RCC 7860 (cell line): ENCODE data around the gene MFSD6.

Experiments
- DNase-seq: peaks from one replicate; pipeline ENCODE4 v3.0.0-alpha.2; 2015; ENCODE audit warnings: low spot score
- FAIRE-seq: peaks from 2 replicates; lab custom pipeline; 2012; peaks lifted over from hg19 to GRCh38; lab: Jason Lieb, UNC

The MFSD6 gene

DNA sequence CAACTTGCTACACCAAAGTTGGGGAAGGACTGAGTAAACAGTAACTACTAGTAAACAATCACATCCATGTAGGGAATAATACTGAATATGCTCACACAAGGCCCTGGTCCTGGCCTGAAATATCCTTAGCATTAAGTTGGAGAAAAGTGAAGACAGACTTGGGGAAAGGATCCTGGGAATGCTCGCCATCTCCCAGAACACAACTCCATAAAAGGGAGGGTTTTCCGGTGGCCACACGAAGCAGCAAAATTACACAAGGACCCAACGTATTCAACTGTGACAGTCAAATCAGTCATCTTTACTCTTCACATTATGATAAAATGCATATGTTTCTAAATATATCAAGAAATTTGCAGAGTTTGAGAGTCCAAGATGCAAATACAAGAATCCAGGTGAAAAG is 119.1 kb downstream of the MFSD6 start:
- no peak for FAIRE-seq
- no peak for DNase-seq

- no peak for FAIRE-seq
- DNase-seq, result no peak
These were observed 119.8 kb downstream of the MFSD6 start for GRCh38 chr2:190527918-190528317.

- FAIRE-seq (no peak), DNase-seq (no peak)
These were observed 120.4 kb downstream of the MFSD6 start for GRCh38 chr2:190528521-190529001.

GRCh38 chr2:190529486-190530247 is 121.5 kb downstream of the MFSD6 start:
- FAIRE-seq, result no peak
- no peak for DNase-seq

GRCh38 chr2:190530248-190530900 is 122.2 kb downstream of the MFSD6 start:
- FAIRE-seq (no peak), DNase-seq (no peak)

GRCh38 chr2:190532581-190532980 is 124.4 kb downstream of the MFSD6 start:
- DNase-seq (no peak), FAIRE-seq (no peak)

- FAIRE-seq, result no peak
These were observed 125.2 kb downstream of the MFSD6 start for GRCh38 chr2:190533175-190533967.

GRCh38 chr2:190533968-190534309 is 125.8 kb downstream of the MFSD6 start:
- DNase-seq (no peak), FAIRE-seq (no peak)

More at GRCh38 chr2:190533175-190533967, 125.2 kb downstream of the MFSD6 start:
- DNase-seq, result peak; percentile 21

DNA sequence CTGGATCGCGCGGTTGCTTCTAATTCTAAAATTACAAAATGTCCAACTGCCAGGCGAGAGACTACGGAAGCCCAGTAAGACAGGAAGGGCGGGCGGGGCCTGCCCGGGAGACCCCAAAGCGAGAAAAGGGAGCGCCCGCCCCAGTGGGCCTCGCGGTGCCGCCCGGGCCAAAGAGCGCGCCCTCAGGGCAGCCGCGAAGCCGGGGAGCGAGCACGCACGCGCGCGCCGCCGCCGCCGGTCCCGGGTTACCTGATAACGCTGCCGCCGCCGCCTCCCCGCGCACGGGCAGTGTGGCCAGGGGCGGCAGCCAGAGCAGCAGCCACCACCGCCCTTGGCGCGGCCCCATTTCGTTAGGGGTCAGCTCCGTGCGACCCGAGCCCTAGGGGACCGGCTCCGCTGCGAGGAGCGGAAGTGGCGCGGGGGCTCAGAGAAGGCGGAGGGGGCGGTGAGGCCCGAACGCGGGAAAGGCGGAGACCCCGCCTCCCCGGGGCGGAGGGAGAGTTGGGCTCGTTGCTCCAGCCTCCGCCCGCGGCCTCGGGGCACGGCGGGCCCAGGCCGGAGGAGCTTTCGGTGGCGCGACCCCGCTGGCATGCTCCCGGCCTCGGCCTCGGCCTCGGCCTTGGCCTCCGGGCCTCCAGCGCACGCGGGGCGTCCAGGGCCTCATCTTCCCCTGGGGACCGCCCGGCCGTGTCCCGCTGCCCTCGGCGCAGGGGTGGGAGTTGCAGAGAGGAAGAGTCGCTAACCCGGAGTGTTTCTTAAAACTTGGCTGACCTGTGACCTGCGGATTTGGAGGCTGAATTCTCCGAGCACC is 126.4 kb downstream of the MFSD6 start, which contains the start of gene NEMP2:
NEMP2 (minus strand) TSS at position 413 of the 811 bp plus-strand sequence; CDS start at position 346, 67 bp downstream.
- peak; percentile 55 for DNase-seq
- no peak for FAIRE-seq

GRCh38 chr2:190535121-190535439 is 126.9 kb downstream of the MFSD6 start:
- peak; percentile 8 for DNase-seq
- FAIRE-seq, result no peak

DNA sequence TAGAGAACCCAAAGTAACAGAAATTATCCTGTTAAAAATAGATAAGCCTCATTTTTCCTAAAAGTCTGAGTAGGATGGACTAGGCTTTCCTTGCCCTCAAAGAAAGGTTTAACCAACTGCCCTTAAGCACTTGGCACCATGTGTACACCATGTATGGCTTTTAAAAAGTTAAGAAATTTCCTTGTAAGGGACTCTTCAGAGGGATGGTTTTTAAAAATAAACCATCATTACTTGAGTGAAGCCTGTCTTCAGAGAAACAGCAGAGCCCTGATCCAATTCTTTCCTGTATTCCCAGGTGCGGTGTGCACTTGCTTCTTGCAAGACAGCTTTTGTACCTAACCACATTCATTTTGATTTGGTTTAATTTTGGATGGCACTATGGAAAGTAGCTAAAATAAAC is 127.4 kb downstream of the MFSD6 start:
- no peak for DNase-seq
- FAIRE-seq, result no peak

- DNase-seq (peak; percentile 45), FAIRE-seq (no peak)
These were observed 129.6 kb downstream of the MFSD6 start for GRCh38 chr2:190537765-190538164.

GRCh38 chr2:190538201-190538600 is 130.0 kb downstream of the MFSD6 start:
- FAIRE-seq (no peak), DNase-seq (no peak)

DNA sequence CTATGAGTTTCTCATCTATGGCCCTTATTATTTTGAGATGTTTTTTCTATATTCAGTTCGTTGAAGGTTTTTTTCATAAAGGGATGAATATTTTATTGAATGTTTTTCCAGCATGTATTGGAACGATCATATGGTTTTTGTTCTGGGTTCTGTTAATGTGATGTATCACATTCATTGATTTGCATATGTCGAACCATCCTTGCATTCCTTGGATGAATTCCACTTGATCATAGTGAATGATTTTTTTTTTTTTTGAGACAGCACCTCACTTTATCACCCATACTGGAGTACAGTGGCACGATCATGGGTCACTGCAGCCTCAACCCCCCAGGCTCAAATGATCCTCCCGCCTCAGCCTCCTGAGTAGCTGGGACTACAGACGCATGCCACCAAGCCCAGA is 131.9 kb downstream of the MFSD6 start:
- DNase-seq (no peak), FAIRE-seq (no peak)

GRCh38 chr2:190545093-190545492 is 136.9 kb downstream of the MFSD6 start:
- DNase-seq, result no peak
- no peak for FAIRE-seq

GRCh38 chr2:190545555-190546385 is 137.6 kb downstream of the MFSD6 start:
- no peak for DNase-seq

GRCh38 chr2:190546734-190547133 is 138.6 kb downstream of the MFSD6 start:
- DNase-seq (no peak), FAIRE-seq (no peak)

More at GRCh38 chr2:190545555-190546385, 137.6 kb downstream of the MFSD6 start:
- FAIRE-seq, result no peak

- FAIRE-seq (no peak), DNase-seq (peak; percentile 20)
These were observed 139.7 kb downstream of the MFSD6 start for GRCh38 chr2:190547886-190548285.

DNA sequence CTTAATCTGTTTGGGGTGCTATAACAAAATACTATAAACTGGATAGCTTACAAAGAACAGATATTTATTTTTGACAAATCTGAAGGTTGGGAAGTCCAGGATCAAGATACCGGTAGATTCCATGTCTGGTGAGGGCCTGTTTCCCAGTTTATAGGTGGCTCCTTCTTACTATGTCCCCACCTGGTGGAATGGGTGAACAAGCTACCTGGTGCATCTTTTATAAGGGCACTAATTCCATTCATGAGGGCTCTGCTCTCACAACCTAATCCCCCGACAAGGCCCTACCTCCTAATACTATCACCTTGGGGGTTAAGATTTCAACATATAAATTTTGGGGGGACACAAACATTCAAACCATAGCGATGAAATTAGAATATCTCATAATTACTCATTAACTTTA is 142.0 kb downstream of the MFSD6 start:
- DNase-seq (no peak), FAIRE-seq (no peak)
